ENCODE measurements around the gene CEACAM1. TPM values are rescaled to one million over a fixed set of nuclear protein-coding genes. Genes with fewer than 3 reads are reported as not detected.
"Not testable (repeated sequence)": the region's sequence is repeated elsewhere in the genome, so short reads cannot be mapped to it uniquely, and the experiment has no call there.

Gene CEACAM1
- total RNA-seq, 4 donors from 2014 or later: 5.0 to 146 (median 93.3) TPM

- Histone ChIP-seq H3K36me3 (no peaks in the 10 kb centered on the region), H3K9me3 (no peaks in the 10 kb centered on the region), H3K27ac (no peak overlapping the region), H3K27me3 (no peaks in the 10 kb centered on the region), H3K4me1 (no peaks in the 10 kb centered on the region), H3K4me3 (no peak overlapping the region)
- DNase-seq: no peak
- TF ChIP-seq, protein P1, sequence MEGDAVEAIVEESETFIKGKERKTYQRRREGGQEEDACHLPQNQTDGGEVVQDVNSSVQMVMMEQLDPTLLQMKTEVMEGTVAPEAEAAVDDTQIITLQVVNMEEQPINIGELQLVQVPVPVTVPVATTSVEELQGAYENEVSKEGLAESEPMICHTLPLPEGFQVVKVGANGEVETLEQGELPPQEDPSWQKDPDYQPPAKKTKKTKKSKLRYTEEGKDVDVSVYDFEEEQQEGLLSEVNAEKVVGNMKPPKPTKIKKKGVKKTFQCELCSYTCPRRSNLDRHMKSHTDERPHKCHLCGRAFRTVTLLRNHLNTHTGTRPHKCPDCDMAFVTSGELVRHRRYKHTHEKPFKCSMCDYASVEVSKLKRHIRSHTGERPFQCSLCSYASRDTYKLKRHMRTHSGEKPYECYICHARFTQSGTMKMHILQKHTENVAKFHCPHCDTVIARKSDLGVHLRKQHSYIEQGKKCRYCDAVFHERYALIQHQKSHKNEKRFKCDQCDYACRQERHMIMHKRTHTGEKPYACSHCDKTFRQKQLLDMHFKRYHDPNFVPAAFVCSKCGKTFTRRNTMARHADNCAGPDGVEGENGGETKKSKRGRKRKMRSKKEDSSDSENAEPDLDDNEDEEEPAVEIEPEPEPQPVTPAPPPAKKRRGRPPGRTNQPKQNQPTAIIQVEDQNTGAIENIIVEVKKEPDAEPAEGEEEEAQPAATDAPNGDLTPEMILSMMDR (IDR thresholded peaks at IDR 0.05): no peak
- no peak for TF ChIP-seq POLR2A (IDR thresholded peaks at IDR 0.05)
These were observed 15.9 kb upstream of the CEACAM1 start for GRCh38 chr19:42544146-42544545.

GRCh38 chr19:42542791-42543190 is 14.5 kb upstream of the CEACAM1 start:
- H3K4me1 ChIP-seq: no peaks in the 10 kb centered on the region
- no peak overlapping the region for H3K27ac ChIP-seq
- H3K4me3 ChIP-seq: no peak overlapping the region
- no peak for TF ChIP-seq POLR2A (IDR thresholded peaks at IDR 0.05)
- TF ChIP-seq, protein P1 (IDR thresholded peaks at IDR 0.05): no peak
- H3K27me3 ChIP-seq: no peaks in the 10 kb centered on the region
- no peaks in the 10 kb centered on the region for H3K9me3 ChIP-seq
- H3K36me3 ChIP-seq: no peaks in the 10 kb centered on the region
- peak in 1 of 3 donors; percentile 19 for DNase-seq

DNA sequence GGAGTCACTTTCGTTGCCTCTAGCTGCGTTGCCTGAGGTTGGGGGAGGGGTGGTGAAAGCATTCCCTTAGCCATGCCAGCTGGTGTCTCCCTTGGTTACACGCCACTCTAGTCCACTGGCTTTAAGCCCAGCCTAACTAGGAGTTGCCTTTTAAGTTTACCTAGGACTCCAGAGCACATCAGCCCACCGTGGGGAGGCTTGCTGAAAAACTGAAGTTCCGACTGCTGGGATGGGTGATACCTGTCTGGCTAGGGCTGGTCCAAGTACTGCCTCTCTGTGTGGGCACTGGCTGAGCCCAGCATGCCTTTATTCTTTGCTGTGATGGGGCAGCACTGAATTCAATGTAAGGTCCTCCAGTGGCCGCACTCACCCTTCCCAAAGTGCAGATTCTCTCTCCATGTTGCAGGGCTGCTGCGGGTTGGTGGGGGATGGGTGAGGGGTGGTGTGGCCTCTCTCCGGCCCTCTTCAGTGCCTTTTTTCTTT is 11.8 kb upstream of the CEACAM1 start:
- Histone ChIP-seq H3K27ac (no peak overlapping the region), H3K4me3 (no peak overlapping the region), H3K36me3 (no peaks in the 10 kb centered on the region), H3K9me3 (no peaks in the 10 kb centered on the region), H3K4me1 (no peaks in the 10 kb centered on the region), H3K27me3 (no peaks in the 10 kb centered on the region)
- no peak for TF ChIP-seq POLR2A (IDR thresholded peaks at IDR 0.05)
- TF ChIP-seq, protein P1 (IDR thresholded peaks at IDR 0.05): no peak
- DNase-seq: peak in 1 of 3 donors; percentile 25

DNA sequence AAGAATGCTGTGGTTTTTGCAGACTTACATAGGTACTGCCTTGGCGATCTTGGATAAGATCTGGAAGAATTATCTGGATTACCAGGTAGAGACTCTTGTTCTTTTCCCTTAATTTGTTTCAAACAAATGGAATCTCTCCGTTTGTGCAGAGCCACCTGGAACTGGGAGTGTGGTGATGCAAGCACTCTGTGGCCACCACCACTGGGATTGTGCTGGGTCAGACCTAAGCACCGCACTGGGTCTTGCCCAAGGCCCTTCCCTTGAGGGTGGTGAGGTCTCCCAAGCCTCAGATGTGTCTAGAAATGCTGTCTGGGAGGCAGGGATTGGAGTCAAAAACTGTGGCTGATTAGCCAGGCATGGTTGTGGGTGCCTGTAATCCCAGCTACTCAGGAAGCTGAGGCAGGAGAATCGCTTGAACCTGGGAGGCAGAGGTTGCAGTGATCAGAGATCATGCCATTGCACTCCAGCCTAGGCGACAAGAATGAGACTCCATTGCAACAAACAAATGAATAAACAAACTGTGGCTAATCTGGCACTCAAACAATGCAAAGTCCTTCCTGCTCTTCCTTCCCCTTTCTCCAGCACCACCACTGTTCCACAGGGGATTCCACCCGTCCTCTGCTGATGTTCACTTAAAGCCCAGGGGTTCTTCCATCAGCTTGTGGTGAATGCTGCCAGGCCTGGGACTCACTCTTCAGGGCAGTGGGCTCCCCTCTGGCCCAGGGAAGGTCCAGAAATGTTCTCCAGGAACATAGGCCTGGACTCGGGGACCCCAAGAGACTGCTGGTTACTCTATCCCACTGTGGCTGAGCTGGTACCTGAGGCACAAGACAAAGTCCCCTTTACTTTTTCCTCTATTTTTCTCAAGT is 10.8 kb upstream of the CEACAM1 start:
- H3K9me3 ChIP-seq: no peaks in the 10 kb centered on the region
- no peaks in the 10 kb centered on the region for H3K4me1 ChIP-seq
- peak in 1 of 3 donors; percentile 14 for DNase-seq
- TF ChIP-seq, protein P1 (IDR thresholded peaks at IDR 0.05): no peak
- TF ChIP-seq POLR2A (IDR thresholded peaks at IDR 0.05): no peak
- H3K36me3 ChIP-seq: no peaks in the 10 kb centered on the region
- H3K27ac ChIP-seq: no peak overlapping the region
- H3K27me3 ChIP-seq: no peaks in the 10 kb centered on the region
- no peak overlapping the region for H3K4me3 ChIP-seq

- not testable (repeated sequence) for DNase-seq, H3K36me3 ChIP-seq, H3K9me3 ChIP-seq, H3K27me3 ChIP-seq, H3K27ac ChIP-seq, H3K4me1 ChIP-seq, H3K4me3 ChIP-seq
These were observed 7.0 kb upstream of the CEACAM1 start for GRCh38 chr19:42535276-42535675.

- DNase-seq: no peak
- H3K9me3 ChIP-seq: no peaks in the 10 kb centered on the region
- no peak overlapping the region for H3K4me3 ChIP-seq
- TF ChIP-seq, protein P1 (IDR thresholded peaks at IDR 0.05): no peak
- no peak for TF ChIP-seq POLR2A (IDR thresholded peaks at IDR 0.05)
- no peak overlapping the region for H3K27ac ChIP-seq
- no peaks in the 10 kb centered on the region for H3K27me3 ChIP-seq
- no peaks in the 10 kb centered on the region for H3K36me3 ChIP-seq
- no peaks in the 10 kb centered on the region for H3K4me1 ChIP-seq
These were observed 6.1 kb upstream of the CEACAM1 start for GRCh38 chr19:42534391-42534790.
